ENCODE measurements around the gene CDH20.

CDH20 gene

DNA sequence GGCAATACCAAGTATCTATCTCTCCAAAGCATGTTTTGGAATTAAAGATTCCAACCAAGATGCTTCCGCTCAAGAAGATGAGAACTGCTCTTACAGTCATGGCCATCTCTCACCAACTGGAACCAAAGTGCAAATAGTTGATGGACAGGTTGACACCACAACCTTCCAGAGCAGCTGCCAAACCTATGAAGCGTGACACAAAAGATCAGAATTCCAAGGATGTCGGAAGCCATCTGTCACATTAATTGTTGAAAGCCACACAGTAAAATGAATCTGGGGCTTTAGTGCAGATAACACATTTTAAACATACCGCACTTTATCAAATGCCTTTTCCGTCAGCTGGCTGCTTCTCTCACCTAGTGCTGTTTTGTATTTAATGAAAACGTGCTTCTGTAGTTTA is 195.7 kb downstream of the CDH20 start:
- H3K9me2 ChIP-seq (replicated peaks; ENCODE audit: insufficient read depth, low read length), result no peaks in the 10 kb centered on the region
- no peaks in the 10 kb centered on the region for H3F3A ChIP-seq (ENCODE audit: insufficient read depth)
- no peak overlapping the region for H3K4me2 ChIP-seq (ENCODE audit: low read depth, low read length, poor library complexity, severe bottlenecking)
- H3K36me3 ChIP-seq (ENCODE audit: low read length), result no peaks in the 10 kb centered on the region
- TF ChIP-seq, protein P1, sequence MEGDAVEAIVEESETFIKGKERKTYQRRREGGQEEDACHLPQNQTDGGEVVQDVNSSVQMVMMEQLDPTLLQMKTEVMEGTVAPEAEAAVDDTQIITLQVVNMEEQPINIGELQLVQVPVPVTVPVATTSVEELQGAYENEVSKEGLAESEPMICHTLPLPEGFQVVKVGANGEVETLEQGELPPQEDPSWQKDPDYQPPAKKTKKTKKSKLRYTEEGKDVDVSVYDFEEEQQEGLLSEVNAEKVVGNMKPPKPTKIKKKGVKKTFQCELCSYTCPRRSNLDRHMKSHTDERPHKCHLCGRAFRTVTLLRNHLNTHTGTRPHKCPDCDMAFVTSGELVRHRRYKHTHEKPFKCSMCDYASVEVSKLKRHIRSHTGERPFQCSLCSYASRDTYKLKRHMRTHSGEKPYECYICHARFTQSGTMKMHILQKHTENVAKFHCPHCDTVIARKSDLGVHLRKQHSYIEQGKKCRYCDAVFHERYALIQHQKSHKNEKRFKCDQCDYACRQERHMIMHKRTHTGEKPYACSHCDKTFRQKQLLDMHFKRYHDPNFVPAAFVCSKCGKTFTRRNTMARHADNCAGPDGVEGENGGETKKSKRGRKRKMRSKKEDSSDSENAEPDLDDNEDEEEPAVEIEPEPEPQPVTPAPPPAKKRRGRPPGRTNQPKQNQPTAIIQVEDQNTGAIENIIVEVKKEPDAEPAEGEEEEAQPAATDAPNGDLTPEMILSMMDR (IDR thresholded peaks at IDR 0.05; ENCODE audit: insufficient read depth, low read length, poor library complexity, severe bottlenecking), result no peak
- no peak for TF ChIP-seq EZH2phosphoT487 (conservative IDR thresholded peaks at IDR 0.05; ENCODE audit: low read length)
- no peak overlapping the region for H3K9ac ChIP-seq (ENCODE audit: low read length)
- no peak overlapping the region for H3K27ac ChIP-seq (ENCODE audit: low read depth, low read length)
- no peaks in the 10 kb centered on the region for H3K79me2 ChIP-seq (ENCODE audit: insufficient read depth, low read length)
- H3K9me3 ChIP-seq (ENCODE audit: insufficient read depth, low read length), result no peaks in the 10 kb centered on the region
- H3K4me3 ChIP-seq (ENCODE audit: insufficient read depth, low read length, poor library complexity, severe bottlenecking), result no peak overlapping the region
- H2AFZ ChIP-seq (ENCODE audit: low read depth, low read length, severe bottlenecking), result no peak overlapping the region
- no peaks in the 10 kb centered on the region for H3K27me3 ChIP-seq (ENCODE audit: low read length)
- no peaks in the 10 kb centered on the region for H4K20me1 ChIP-seq (ENCODE audit: low read depth, low read length)

DNA sequence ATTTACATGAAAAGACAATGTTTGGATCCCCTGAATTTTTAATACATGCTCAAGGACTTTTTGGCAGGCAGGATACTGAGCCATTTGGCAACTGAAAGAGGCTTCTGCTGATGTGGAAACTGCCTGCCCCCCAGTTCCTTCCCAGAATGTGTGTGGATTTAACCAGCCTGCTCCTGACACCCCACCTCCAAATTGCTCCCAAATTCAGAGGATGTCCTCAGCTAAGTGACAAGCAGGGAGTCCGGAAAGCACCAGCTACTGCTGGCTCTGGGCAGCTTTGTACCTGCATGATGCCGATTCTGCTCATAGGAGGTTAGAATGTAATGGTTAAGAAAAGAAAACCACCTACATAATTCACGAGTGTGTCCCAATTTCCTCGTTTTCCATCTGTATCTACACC is 197.5 kb downstream of the CDH20 start:
- no peaks in the 10 kb centered on the region for H3F3A ChIP-seq (ENCODE audit: insufficient read depth)
- H3K27me3 ChIP-seq (ENCODE audit: low read length), result no peaks in the 10 kb centered on the region
- H3K9ac ChIP-seq (ENCODE audit: low read length), result no peak overlapping the region
- H3K4me3 ChIP-seq (ENCODE audit: insufficient read depth, low read length, poor library complexity, severe bottlenecking), result no peak overlapping the region
- H3K36me3 ChIP-seq (ENCODE audit: low read length), result no peaks in the 10 kb centered on the region
- H3K4me2 ChIP-seq (ENCODE audit: low read depth, low read length, poor library complexity, severe bottlenecking), result no peak overlapping the region
- TF ChIP-seq EZH2phosphoT487 (conservative IDR thresholded peaks at IDR 0.05; ENCODE audit: low read length), result no peak
- TF ChIP-seq, protein P1 (IDR thresholded peaks at IDR 0.05; ENCODE audit: insufficient read depth, low read length, poor library complexity, severe bottlenecking), result no peak
- no peaks in the 10 kb centered on the region for H4K20me1 ChIP-seq (ENCODE audit: low read depth, low read length)
- H3K79me2 ChIP-seq (ENCODE audit: insufficient read depth, low read length), result no peaks in the 10 kb centered on the region
- H3K9me2 ChIP-seq (replicated peaks; ENCODE audit: insufficient read depth, low read length), result no peaks in the 10 kb centered on the region
- H3K9me3 ChIP-seq (ENCODE audit: insufficient read depth, low read length), result no peaks in the 10 kb centered on the region
- no peak overlapping the region for H2AFZ ChIP-seq (ENCODE audit: low read depth, low read length, severe bottlenecking)
- no peak overlapping the region for H3K27ac ChIP-seq (ENCODE audit: low read depth, low read length)

DNA sequence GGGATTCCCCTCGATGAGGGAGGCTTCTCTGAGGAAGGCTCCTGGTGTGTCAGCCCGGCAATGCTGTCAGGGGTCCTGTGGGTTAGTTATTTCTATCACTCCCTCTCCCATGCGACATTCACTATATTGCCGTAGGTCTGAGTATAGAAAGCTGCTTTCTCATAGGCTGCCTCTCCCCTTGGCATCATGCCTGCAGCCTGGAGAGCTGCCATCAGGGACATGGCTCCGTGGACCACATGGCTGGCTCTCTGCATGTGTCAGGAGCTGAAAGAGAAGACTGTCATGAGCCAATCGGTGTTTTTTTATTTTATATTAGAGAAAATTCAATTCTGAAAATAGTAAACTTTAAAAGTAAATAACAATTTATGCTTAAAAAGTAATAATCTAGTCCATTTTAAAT is 198.0 kb downstream of the CDH20 start:
- H3K36me3 ChIP-seq (ENCODE audit: low read length), result no peaks in the 10 kb centered on the region
- no peaks in the 10 kb centered on the region for H3K9me3 ChIP-seq (ENCODE audit: insufficient read depth, low read length)
- no peak overlapping the region for H2AFZ ChIP-seq (ENCODE audit: low read depth, low read length, severe bottlenecking)
- H3K27me3 ChIP-seq (ENCODE audit: low read length), result no peaks in the 10 kb centered on the region
- H3K4me3 ChIP-seq (ENCODE audit: insufficient read depth, low read length, poor library complexity, severe bottlenecking), result no peak overlapping the region
- no peaks in the 10 kb centered on the region for H3K79me2 ChIP-seq (ENCODE audit: insufficient read depth, low read length)
- TF ChIP-seq, protein P1 (IDR thresholded peaks at IDR 0.05; ENCODE audit: insufficient read depth, low read length, poor library complexity, severe bottlenecking), result no peak
- TF ChIP-seq EZH2phosphoT487 (conservative IDR thresholded peaks at IDR 0.05; ENCODE audit: low read length), result no peak
- H3F3A ChIP-seq (ENCODE audit: insufficient read depth), result no peaks in the 10 kb centered on the region
- H3K27ac ChIP-seq (ENCODE audit: low read depth, low read length), result no peak overlapping the region
- H3K9me2 ChIP-seq (replicated peaks; ENCODE audit: insufficient read depth, low read length), result no peaks in the 10 kb centered on the region
- no peak overlapping the region for H3K4me2 ChIP-seq (ENCODE audit: low read depth, low read length, poor library complexity, severe bottlenecking)
- H3K9ac ChIP-seq (ENCODE audit: low read length), result no peak overlapping the region
- no peaks in the 10 kb centered on the region for H4K20me1 ChIP-seq (ENCODE audit: low read depth, low read length)
